Measurements from ENCODE around the gene KCNK3.

- TF ChIP-seq EZH2phosphoT487 (IDR thresholded peaks at IDR 0.05; ENCODE audit: borderline replicate concordance, low read depth) (no peak), CTCF (IDR thresholded peaks at IDR 0.05) (no peak), EP300 (IDR thresholded peaks at IDR 0.05; ENCODE audit: borderline replicate concordance in 1 of 2, low read depth in 1 of 2, low read length in 1 of 2) (no peak), MAX (IDR thresholded peaks at IDR 0.05; ENCODE audit: low read depth) (no peak), GABPA (IDR thresholded peaks at IDR 0.05; ENCODE audit: low read depth) (no peak)
Observed at GRCh38 chr2:26701596-26701995, 9.1 kb downstream of the KCNK3 start.

All from SK-N-SH (cell line).